HepG2 (cell line): Measurements from ENCODE around the gene CCDC154. TPM values are rescaled to one million over a fixed set of nuclear protein-coding genes. Genes with fewer than 3 reads are reported as not detected.

Source experiments
- ATAC-seq: fragments of 200-7000 bp; cut with Tn5 transposase; 3 replicates; pipeline ENCODE4 v1.9.1; 2020; ENCODE audit warnings: mild to moderate bottlenecking, moderate library complexity
- BruUV-seq: library from RNA; stranded (reverse); fragments of 400-500 nt; replicated peaks from 2 replicates; lab custom pipeline; 2021; lab: Mats Ljungman, UMichigan
- CTCF ChIA-PET: fragments of 300-600 bp; formaldehyde crosslinking; extraction: SDS; loops from one replicate; lab custom pipeline; 2021; ENCODE audit warnings: low total read pairs, inconsistent platforms, low intra/inter-chr PET ratio; lab: Yijun Ruan, JAX
- POLR2A ChIA-PET: fragments of 350-600 bp; sonication (Branson Sonifier 250); formaldehyde crosslinking; loops from one replicate; lab custom pipeline; 2020; ENCODE audit warnings: antibody characterized with exemption, inconsistent platforms; lab: Yijun Ruan, JAX
- DNase-seq: peaks from one replicate; pipeline ENCODE4 v3.0.0-alpha.2; 2015; ENCODE audit warnings: low spot score
- FAIRE-seq: peaks from 3 replicates; lab custom pipeline; 2011; peaks lifted over from hg19 to GRCh38; lab: Jason Lieb, UNC
- H2AFZ ChIP-seq: one replicate; pipeline ENCODE4 v1.6.1; 2011; ENCODE audit warnings: low read length, inconsistent platforms
- H3K27ac ChIP-seq: fragments of 300-600 bp; 3 replicates; pipeline ENCODE4 v1.8.0; 2011; ENCODE audit warnings: mixed run types, mild to moderate bottlenecking, mixed read lengths, low read length, inconsistent platforms; ENCODE audit not compliant: insufficient read depth; ENCODE audit errors: extremely low read length
- H3K27me3 ChIP-seq, 2 experiments: fragments of 200-600 bp in 1 of 2; 2 replicates in 1 of 2; 3 replicates in 1 of 2; pipeline versions ENCODE4 v1.6.0 to v1.8.0; 2011; ENCODE audit warnings: low read length in 2 of 2, mild to moderate bottlenecking in 2 of 2, moderate library complexity in 2 of 2, inconsistent platforms in 1 of 2; ENCODE audit not compliant: insufficient read depth in 2 of 2, control insufficient read depth in 1 of 2
- H3K36me3 ChIP-seq, 2 experiments: fragments of 200-600 bp in 1 of 2; replicated peaks in 1 of 2; 2 replicates in 1 of 2; 3 replicates in 1 of 2; pipeline versions ENCODE4 v1.5.1 to v1.8.0; 2011; ENCODE audit warnings: low read length in 2 of 2, inconsistent platforms in 1 of 2; ENCODE audit not compliant: insufficient read depth in 2 of 2, control insufficient read depth in 1 of 2
- H3K4me1 ChIP-seq: 2 replicates; pipeline ENCODE4 v1.5.1; 2012; ENCODE audit warnings: low read length, inconsistent platforms; ENCODE audit not compliant: insufficient read depth
- H3K4me2 ChIP-seq: 2 replicates; pipeline ENCODE4 v1.6.0; 2011; ENCODE audit warnings: low read depth, low read length, inconsistent platforms
- H3K4me3 ChIP-seq, 3 experiments: fragments of 200-600 bp in 1 of 3; sonication (generic), shearing (Covaris generic) in 1 of 3; replicated peaks in 1 of 3; 2 replicates each; pipeline ENCODE4 v1.5.1; 2011 to 2016; ENCODE audit warnings: low read length in 3 of 3, inconsistent platforms in 2 of 3, low read depth in 2 of 3, mild to moderate bottlenecking in 2 of 3, control low read depth in 1 of 3, mixed read lengths in 1 of 3; ENCODE audit not compliant: insufficient read depth in 1 of 3
- H3K79me2 ChIP-seq: one replicate; pipeline ENCODE4 v1.6.1; 2011; ENCODE audit warnings: low read length, inconsistent platforms; ENCODE audit not compliant: insufficient read depth
- H3K9ac ChIP-seq: 2 replicates; pipeline ENCODE4 v1.6.0; 2011; ENCODE audit warnings: mild to moderate bottlenecking, low read depth, low read length, inconsistent platforms; ENCODE audit not compliant: insufficient read depth
- H3K9me3 ChIP-seq: 2 replicates; pipeline ENCODE4 v1.5.1; 2012; ENCODE audit warnings: mild to moderate bottlenecking, low read length
- H4K20me1 ChIP-seq: 2 replicates; pipeline ENCODE4 v1.6.0; 2011; ENCODE audit warnings: inconsistent platforms, mild to moderate bottlenecking, low read length, moderate library complexity; ENCODE audit not compliant: insufficient read depth
- ATF6 ChIP-seq: sonication (generic); formaldehyde crosslinking; conservative IDR thresholded peaks from 2 replicates; pipeline ENCODE4 v1.4.0; 2020; ENCODE audit warnings: missing genetic modification reagents
- EP300 ChIP-seq, 3 experiments: sonication (generic) in 1 of 3; formaldehyde crosslinking in 1 of 3; IDR thresholded peaks; 2 replicates each; pipeline versions ENCODE4 v1.5.1 to v1.6.1; 2011 to 2020; ENCODE audit warnings: low read depth in 2 of 3, low read length in 2 of 3, borderline replicate concordance in 1 of 3, improper control_type of control experiment in 1 of 3, mild to moderate bottlenecking in 1 of 3, missing genetic modification reagents in 1 of 3, moderate library complexity in 1 of 3
- FOXP1 ChIP-seq, 2 experiments: fragments of 450-650 bp in 1 of 2; IDR thresholded peaks; 2 replicates each; pipeline ENCODE4 v1.6.1; 2017 to 2018; ENCODE audit warnings: antibody characterized with exemption in 1 of 2
- KLF9 ChIP-seq: IDR thresholded peaks from 2 replicates; pipeline ENCODE4 v1.6.1; 2016; ENCODE audit warnings: low read depth
- MED1 ChIP-seq: sonication (generic); formaldehyde crosslinking; IDR thresholded peaks from 2 replicates; pipeline ENCODE4 v1.4.0; 2020; ENCODE audit warnings: missing genetic modification reagents
- RCOR2 ChIP-seq: IDR thresholded peaks from 2 replicates; pipeline ENCODE4 v1.6.1; 2016; ENCODE audit warnings: missing biosample characterization, missing genetic modification reagents
- ZBTB46 ChIP-seq: sonication (generic); formaldehyde crosslinking; IDR thresholded peaks from 2 replicates; pipeline ENCODE4 v1.4.0; 2020; ENCODE audit warnings: mild to moderate bottlenecking, missing genetic modification reagents, borderline replicate concordance
- ZFP82 ChIP-seq: sonication (generic); formaldehyde crosslinking; IDR thresholded peaks from 2 replicates; pipeline ENCODE4 v1.5.1; 2020; ENCODE audit warnings: mild to moderate bottlenecking, missing genetic modification reagents, borderline replicate concordance
- ZNF10 ChIP-seq: sonication (generic); formaldehyde crosslinking; IDR thresholded peaks from 2 replicates; pipeline ENCODE4 v1.4.0; 2020; ENCODE audit warnings: mild to moderate bottlenecking, low read depth, missing genetic modification reagents, borderline replicate concordance
- ZNF224 ChIP-seq: sonication (generic); formaldehyde crosslinking; IDR thresholded peaks from 2 replicates; pipeline ENCODE4 v1.5.0; 2020; ENCODE audit warnings: mild to moderate bottlenecking, missing genetic modification reagents
- ZNF367 ChIP-seq: sonication (generic); formaldehyde crosslinking; IDR thresholded peaks from 2 replicates; pipeline ENCODE4 v1.4.0; 2020; ENCODE audit warnings: missing genetic modification reagents, borderline replicate concordance
- ZNF724P ChIP-seq: sonication (generic); formaldehyde crosslinking; IDR thresholded peaks from 2 replicates; pipeline ENCODE4 v1.8.0; 2022; ENCODE audit warnings: missing genetic modification reagents, borderline replicate concordance
- ZNF777 ChIP-seq: sonication (generic); formaldehyde crosslinking; IDR thresholded peaks from 2 replicates; pipeline ENCODE4 v1.4.0; 2020; ENCODE audit warnings: missing genetic modification reagents
- WGBS: methylation state at CpG from one replicate; pipeline ENCODE4 v1.1.6; 2017; ENCODE audit warnings: low lambda C conversion rate; 5-methylcytosine and 5-hydroxymethylcytosine counted together
- in situ Hi-C: cut with HindIII; loops from 2 replicates; pipeline ENCODE4 v1.10.0; 2017; ENCODE audit warnings: low pct_unique_long_range_greater_than_20kb; ENCODE audit not compliant: extremely low pct_ligation_motif_present
- intact Hi-C: fragments of 100-400 bp; cut with micrococcal nuclease; formaldehyde crosslinking; loops from one replicate; pipeline ENCODE4 v1.10.0; 2022; ENCODE audit not compliant: unreplicated experiment
- polyA plus RNA-seq, 8 experiments: library from polyadenylated mRNA; depleted of rRNA in 3 of 8; stranded (reverse) in 7 of 8; unstranded in 1 of 8; fragments of >200 nt; fragmentation: Illumina TruSeq in 4 of 8; extraction: Trizol in 4 of 8; gene quantifications; 2 replicates each; pipeline versions ENCODE4 v1.2.1 to v1.2.3, GENCODE V29; 2011 to 2016; ENCODE audit warnings: low read depth in 4 of 8, missing spikeins in 1 of 8, mixed read lengths in 1 of 8; ENCODE audit not compliant: insufficient read depth in 1 of 8
- total RNA-seq, 5 experiments: library from RNA; depleted of rRNA; stranded (reverse); fragments of >200 nt; fragmentation: Illumina TruSeq; extraction: Trizol; gene quantifications; 2 replicates each; pipeline ENCODE4 v1.2.3, GENCODE V29; 2016; ENCODE audit warnings: low read depth in 1 of 5

CCDC154 gene
- total and polyA plus RNA-seq, 2 of the 13 experiments (the other 11 are each of a cell fraction or from before 2014, with no cell fraction given), result 0.92 to 1.5 TPM

DNA sequence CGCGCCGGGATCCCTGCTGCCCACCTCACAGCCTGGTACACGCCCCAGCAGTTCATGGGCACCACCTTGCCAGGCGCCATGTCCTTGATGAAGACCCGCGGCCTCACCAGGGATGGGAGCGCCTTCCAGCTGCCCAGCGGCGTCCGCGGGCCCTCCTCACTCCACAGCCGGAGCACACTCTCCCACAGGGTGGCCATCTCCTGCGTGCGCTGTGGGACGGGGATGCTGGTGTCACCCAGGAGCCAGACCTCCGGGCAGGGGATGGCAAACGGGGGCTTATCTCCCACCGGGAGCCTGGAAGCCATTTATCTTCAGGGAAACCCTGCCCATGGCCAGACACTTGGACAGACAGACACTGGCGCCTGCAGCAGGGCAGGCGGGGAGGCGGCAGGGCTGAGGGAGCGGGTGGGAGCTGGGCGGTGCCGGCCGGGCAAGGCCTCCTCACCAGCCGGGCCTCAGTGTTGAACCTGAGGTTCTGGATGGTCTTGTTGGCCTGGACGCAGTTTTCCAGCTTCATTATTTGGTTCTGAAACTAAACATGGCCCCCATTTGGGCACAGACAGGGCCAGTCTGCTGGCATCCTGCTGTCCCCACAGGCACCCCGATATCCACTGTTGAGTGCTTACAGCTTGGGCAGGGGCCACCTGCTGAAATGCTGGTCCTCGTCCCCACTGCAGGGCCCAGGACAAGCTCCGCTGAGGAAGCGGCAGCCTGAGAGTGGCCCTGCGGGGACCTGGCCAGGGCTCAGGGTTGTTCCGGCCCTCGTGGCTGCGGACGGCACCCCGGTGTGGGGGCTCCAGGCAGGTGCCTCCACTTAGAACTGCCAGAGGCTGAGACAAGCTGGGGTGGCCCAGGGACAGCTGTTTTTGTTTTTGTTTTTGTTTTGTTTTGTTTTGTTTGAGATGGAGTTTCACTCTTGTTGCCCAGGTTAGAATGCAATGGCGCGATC lies 9.4 kb downstream of the CCDC154 start (continued):
- TF ChIP-seq ATF6 (CRISPR knock-in tag), result no peak
- no peak for TF ChIP-seq ZBTB46 (CRISPR knock-in tag)
- no peak for TF ChIP-seq EP300 (IDR thresholded peaks at IDR 0.05; ENCODE audit: low read depth in 2 of 2, low read length in 2 of 2)
- no peak for TF ChIP-seq EP300 (CRISPR knock-in tag; IDR thresholded peaks at IDR 0.05; ENCODE audit: borderline replicate concordance)

GRCh38 chr16:1433756-1434155 lies 10.6 kb downstream of the CCDC154 start:
- WGBS, result 25% methylated on average over 10 of the region's 22 CpGs
- Histone ChIP-seq H3K27ac (no peak overlapping the region), H3K79me2 (no peaks in the 10 kb centered on the region), H4K20me1 (no peaks in the 10 kb centered on the region), H3K4me3 (peak overlapping the region in 1 of 3 experiments; percentile 7; a peak in 1 of 6 replicates), H2AFZ (no peak overlapping the region), H3K9ac (no peak overlapping the region), H3K4me1 (peaks cover 72% of the 10 kb centered on the region), H3K27me3 (peaks cover 9 to 46% of the 10 kb centered on the region in 2 experiments), H3K9me3 (no peaks in the 10 kb centered on the region), H3K4me2 (no peak overlapping the region), H3K36me3 (no peaks in the 10 kb centered on the region)
- in situ Hi-C loops (no loop called here), intact Hi-C loops (no loop called here)
- ChIA-PET CTCF (no interaction called here), POLR2A (interaction anchor here (1.3 kb wide), 1 partner anchor 13 kb away, joined by 6 read pairs; the partner anchor contains the start of gene UQCC4)
- BruUV-seq, result no TSS peak
- FAIRE-seq (no peak), DNase-seq (no peak), ATAC-seq (no peak)
- TF ChIP-seq MED1 (CRISPR knock-in tag) (no peak), ZNF10 (CRISPR knock-in tag) (no peak), KLF9 (CRISPR knock-in tag) (no peak), ZNF367 (CRISPR knock-in tag) (no peak), FOXP1 (IDR thresholded peaks at IDR 0.05) (no peak), FOXP1 (CRISPR knock-in tag; IDR thresholded peaks at IDR 0.05) (no peak), ZNF224 (CRISPR knock-in tag) (no peak), ZNF777 (no peak), ZFP82 (CRISPR knock-in tag) (no peak), ZNF724P (CRISPR knock-in tag) (no peak), RCOR2 (no peak)
